Fibroblast of skin of abdomen (primary cell): ENCODE measurements around the gene MYL11. TPM values are rescaled to one million over a fixed set of nuclear protein-coding genes. Genes with fewer than 3 reads are reported as not detected.
"Not testable (repeated sequence)": the region's sequence is repeated elsewhere in the genome, so short reads cannot be mapped to it uniquely, and the experiment has no call there.

Experiments used
- DNase-seq: peaks from one replicate; pipeline ENCODE4 v3.0.0-alpha.2; 2013
- polyA plus RNA-seq, 2 experiments: library from polyadenylated mRNA; unstranded; fragments of 120-200 nt; gene quantifications; one replicate each; pipeline ENCODE4 v1.2.1, GENCODE V29; 2013; ENCODE audit not compliant: insufficient read length in 2 of 2

The MYL11 gene, protein sequence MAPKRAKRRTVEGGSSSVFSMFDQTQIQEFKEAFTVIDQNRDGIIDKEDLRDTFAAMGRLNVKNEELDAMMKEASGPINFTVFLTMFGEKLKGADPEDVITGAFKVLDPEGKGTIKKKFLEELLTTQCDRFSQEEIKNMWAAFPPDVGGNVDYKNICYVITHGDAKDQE
- polyA plus RNA-seq (2013, experiment 1 of 2; ENCODE audit: insufficient read length) = 16.4 TPM
- 18.4 TPM for polyA plus RNA-seq (2013, experiment 2 of 2; ENCODE audit: insufficient read length)

DNA sequence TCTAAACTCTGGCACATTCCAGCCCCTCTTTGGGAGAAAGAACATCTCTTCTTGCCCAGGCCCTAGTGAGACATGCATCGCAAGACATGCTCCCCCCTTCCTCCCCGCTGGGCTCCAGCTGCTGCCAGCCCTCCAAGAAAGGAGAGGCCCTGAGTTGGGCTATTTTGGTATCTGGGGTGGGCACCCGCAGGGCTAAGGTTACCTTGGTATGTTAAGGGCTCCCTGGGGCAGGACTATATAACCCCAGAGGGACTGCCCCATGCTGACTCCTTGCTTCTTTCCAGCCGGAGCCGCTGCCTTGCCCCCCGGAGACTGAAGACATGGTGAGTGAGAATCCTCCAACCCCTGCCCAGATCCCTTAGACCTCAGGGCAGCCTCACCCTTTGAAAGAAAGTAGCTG lies at the start of gene MYL11:
TSS of gene MYL11 (plus strand) at position 265 of the 400 bp plus-strand sequence. CDS start at position 321, 56 bp downstream.
- DNase-seq = no peak

DNA sequence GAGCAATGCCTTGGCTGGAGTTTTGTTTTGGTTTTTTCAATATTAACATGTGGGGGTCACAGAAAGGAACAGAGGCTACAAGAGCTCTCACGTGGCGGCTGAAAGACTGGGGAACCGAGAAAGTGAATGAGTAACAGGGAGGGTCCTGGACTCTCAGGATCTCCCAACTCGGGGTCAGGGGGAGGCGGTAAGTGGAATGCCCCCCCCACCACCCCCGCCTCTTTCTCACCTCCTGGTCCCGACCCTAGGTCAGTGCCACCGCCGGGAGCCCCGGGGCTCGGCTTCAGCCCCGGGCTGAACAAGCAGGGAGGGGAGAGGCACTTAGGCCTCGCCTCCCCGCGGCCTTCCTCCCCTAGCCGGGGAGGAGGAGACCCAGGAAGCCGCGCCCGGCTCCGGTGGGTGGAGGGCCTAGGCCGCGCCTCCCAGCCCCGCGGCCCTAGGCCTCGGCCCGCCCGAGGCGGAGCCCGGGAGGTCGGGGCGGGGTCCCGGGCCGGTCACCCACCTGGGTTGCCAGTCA lies 40.1 kb upstream of the MYL11 start:
- peak; percentile 76 for DNase-seq

DNA sequence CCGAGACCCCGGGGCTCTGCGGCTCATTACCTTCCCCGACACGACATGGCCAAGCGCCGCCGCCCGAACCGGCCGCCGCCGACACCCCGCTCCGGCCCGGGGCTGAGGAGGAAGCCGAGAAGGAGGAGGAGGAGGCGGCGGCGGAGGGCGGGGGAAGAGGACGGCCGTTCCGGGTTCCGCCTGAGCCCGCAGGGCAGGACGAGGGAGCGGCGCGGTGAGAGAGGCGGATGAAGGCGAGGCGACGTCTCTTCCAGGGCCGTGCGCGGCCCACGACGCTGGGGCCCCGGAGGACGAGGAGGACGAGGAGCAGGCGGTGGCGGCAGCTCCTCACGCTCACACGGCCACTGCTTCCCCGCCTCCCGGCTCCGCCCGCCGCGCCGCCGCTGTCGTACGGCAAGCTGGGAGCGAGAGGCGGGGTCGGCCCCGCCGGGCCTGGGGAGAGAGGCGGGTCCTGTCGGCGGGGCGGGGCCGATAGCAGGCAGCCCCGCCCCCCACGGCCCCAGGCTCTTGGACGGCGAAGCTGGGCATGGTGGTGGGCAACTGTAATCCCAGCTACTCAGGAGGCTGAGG lies 39.5 kb upstream of the MYL11 start:
- DNase-seq = peak; percentile 78

DNA sequence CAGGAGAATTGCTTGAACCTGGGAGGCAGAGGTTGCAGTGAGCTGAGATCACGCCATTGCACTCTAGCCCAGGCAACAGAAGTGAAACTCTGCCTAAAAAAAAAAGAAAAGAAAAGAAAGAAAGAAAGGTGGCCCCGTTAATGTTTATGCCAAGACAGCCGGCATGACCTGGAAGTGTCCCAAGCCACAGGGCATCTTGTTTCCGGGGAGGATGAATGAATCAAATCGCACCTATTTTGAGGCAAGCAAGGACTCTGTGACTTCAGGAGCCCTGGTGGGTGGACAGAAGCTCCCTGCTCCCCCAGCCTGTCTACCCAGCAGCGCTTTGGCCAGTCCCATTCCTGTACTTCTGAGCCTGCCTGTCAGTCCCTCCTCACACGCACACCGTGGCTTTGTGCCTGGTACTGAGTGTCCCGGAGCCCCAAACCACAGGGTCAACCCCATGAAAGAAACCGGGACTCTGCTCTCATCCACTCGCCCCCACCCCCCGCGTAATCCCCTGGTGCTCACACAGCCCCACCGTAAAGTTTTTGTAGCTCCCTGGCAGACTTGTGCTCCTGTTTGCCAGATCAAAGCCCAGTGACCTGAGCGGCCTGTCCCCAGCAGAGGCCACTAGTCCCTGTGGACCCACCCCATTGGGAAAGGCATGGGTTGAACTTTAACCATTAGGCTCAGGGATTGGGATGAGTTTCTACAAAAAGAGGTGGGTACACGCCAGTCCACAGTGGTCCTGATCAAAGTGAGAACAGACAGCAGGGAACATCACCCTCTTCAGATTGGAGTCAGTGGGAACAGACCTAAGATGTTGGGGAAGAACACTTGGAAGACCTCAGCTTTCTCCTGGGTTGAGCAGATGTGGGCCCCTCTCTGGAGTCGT lies 38.8 kb upstream of the MYL11 start:
- DNase-seq = no peak

DNA sequence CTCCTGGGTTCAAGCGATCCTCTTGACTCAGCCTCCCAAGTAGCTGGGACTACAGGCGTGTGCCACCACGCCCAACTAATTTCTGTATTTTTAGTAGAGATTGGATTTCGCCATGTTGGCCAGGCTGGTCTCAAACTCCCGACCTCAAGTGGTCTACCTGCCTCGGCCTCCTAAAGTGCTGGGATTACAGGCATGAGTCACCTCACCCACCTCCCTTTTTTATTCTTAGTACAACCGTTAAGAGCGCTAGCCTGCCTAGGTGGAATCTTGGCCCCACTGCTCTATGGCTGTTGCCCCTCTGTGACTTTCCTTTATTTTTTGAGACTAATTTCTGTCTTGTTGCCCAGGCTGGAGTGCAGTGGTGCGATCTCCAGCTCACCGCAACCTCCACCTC lies 36.6 kb upstream of the MYL11 start:
- DNase-seq = not testable (repeated sequence)

DNA sequence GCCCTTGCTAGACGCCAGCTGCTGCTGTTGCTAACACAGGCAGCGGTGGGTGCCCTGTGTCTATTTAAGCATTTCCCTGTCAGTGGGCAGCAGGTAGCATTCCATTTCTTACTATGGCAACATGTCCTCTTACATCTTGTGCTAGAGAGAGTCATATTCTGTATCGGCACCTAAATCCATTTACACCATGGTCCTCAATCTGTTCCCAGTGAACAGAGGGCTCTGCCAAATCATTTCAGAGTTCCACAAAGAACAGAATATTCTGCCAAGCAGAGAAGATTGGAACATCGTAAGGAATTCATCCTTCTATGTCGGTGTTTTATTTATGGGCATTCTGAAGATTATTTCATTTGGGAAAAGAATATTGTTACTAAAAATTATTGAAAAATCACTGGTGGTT lies 35.9 kb upstream of the MYL11 start:
- not testable (repeated sequence) for DNase-seq

DNA sequence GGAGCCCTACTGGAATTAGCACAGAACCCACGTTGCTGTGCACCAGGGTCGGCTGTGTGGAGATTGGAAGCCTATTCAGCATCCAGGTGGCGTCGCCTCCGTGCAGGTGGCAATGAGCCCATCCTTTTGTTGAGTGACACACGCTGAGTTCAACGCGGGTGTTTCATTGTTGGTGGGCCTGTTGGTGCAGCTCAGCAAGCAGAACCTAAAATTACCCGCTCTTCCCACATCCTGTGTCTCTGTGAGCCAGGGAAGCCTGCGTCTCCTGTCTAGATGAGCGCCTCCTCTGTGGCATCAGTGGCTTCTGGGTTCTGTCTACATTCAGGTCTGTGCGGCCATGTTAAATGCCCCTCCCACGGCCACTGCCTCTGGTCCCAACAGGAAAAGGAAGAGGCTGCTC lies 34.0 kb upstream of the MYL11 start:
- DNase-seq = no peak

DNA sequence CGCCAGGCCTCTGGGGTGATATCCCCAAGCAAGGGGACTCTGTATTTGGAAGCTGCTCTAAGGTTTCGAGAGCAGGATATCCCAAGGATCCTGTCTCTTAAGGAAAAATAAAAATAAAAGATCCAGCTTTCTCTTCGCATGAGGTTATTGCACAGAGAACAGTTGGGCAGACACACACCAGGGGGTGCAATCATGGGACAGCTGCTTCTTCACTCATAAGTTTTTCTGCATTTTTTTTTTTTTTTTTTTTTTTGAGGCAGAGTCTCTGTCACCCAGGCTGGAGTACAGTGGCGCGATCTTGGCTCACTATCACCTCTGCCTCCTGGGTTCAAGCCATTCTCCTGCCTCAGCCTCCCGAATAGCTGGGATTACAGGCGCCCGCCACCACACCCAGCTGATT lies 32.6 kb upstream of the MYL11 start:
- DNase-seq = not testable (repeated sequence)

DNA sequence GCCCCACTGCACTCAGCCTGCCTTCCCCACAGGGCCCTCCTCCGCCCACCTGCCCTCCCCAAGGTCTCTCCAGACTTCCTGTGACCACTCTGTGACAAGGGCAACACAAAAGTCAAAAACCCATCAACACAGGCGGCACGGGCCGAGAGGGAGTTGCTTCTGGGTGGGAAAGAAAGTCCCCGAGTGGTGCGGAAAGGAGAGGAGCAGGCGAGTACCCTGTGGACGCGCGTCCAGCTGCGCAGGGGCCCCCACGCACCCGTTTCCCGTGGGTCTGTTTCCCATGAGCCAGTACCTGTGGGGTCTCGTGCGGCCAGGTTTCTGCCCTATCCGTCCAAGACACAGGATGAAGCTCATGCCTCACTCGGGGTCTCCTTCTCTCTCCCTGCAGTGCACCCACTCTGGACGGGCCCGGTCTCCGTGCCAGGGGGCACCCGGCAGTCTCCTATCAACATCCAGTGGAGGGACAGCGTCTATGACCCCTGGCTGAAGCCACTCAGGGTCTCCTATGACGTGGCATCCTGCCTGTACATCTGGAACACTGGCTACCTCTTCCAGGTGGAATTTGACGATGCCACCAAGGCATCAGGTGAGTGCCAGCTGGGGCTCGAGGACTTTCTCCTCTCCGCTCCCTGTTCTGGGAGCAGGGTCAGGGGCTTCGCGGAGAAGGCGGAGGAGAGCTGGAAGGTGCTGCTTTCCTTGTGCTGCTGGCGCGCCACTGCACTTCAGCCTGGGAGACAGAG lies 31.7 kb upstream of the MYL11 start:
- no peak for DNase-seq

DNA sequence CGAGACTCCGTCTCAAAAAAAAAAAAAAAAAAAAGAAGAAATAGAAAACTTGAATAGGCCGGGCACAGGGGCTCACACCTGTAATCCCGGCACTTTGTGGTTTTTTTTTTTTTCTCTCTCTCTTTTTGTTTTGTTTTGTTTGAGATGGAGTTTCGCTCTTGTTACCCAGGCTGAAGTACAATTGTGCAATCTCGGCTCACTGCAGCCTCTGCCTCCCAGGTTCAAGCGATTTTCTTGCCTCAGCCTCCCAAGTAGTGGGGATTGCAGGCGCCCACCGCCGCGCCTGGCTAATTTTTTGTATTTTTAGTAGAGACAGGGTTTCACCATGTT lies 31.1 kb upstream of the MYL11 start:
- not testable (repeated sequence) for DNase-seq

DNA sequence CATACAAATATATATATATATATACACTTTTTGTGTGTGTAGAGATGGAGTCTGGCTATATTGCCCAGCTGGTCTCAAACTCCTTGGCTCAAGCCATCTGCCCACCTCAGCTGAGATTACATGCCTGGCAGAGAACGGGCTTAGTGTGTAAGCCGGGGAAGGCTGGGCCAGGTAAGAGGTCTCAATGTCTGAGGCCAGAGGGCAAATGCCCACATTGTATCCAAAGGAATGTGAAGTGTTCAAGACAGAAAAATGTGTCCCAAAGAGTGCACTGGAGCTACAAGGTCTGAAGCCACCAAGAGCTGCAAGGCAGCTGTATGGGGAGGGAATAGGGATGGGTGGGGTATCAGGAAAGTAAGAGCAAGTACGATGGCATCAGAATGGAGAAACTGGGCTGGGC lies 28.3 kb upstream of the MYL11 start:
- no peak for DNase-seq

DNA sequence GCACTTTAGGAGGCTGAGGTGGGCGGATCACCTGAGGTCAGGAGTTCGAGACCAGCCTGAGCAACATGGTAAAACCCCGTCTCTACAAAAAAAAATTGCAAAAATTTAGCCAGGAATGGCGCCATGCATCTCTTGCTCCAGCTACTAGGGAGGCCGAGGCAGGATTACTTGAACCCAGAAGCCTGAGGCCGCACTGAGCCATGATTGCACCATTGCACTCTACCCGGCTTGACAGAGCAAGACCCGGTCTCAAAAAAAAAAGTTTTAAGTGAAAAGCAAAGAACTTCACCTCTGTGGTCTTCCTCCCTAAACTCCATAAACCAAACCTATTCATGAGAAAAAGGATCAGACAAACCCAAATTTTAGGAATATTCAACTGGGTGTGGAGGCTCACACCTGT lies 26.5 kb upstream of the MYL11 start:
- no peak for DNase-seq

DNA sequence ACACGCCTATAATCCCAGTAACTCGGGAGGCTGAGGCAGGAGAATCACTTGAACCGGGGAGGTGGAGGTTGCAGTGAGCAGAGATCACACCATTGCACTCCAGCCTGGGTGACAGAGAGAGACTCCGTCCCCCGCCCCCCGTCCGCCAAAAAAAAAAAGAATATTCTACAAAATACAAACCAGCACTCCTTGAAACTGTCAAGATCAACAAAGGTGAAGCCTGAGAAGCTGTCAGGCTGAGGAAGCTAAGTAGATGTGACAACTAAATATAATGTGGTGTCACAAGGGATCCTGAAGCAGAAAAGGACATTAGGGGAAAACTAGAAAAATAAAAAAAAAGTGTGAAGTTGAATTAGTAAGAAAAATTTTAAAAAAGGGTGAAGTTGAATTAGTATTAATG lies 25.7 kb upstream of the MYL11 start:
- no peak for DNase-seq

DNA sequence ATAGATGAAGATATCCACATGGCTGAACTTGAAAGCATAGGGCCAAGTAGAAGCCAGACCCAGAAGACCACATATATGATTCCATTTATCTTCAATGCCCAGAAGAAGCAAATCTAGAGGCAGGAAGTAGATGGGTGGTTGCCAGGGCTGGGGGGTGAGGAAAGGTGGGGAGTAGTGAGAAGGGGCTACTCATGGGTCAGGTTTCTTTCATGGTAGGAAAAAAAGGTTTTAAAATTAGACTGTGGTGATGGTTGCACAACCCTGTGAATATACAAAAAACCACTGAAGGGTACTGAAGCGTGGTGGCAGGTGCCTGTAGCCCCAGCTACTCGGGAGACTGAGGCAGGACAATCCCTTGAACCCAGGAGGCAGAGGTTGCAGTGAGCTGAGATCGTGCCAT lies 24.9 kb upstream of the MYL11 start:
- no peak for DNase-seq

DNA sequence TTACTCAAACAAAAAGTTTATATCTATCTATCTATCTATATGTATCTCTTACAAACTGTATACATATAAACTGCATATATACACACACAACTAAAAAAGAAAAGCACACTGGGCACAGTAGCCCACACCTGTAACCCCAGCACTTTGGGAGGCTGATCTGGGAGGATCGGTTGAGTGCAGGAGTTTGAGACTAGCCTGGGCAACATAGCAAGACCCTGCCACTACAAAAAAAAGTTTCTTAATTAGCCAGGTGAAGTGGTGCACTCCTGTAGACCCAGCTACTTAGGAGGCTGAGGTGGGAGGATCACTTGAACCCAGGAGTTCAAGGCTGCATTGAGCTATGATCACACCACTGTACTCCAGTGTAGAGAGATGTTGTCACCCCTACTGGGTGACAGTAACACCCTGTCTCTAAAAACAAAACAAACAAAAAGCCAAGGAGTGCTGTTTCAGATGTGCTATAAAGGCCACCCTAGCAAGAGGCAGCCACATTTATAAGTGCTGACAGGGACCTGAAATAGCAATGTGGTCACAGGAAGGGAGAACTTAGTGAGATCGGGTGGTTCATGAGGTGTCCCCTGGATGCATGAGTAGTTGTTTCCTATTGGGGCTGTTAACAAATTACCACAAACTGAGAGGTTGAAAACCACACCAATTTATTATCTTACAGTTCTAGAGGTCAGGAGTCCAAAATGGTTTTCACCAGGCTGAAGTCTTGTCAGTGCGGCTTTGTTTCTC lies 24.3 kb upstream of the MYL11 start:
- no peak for DNase-seq

DNA sequence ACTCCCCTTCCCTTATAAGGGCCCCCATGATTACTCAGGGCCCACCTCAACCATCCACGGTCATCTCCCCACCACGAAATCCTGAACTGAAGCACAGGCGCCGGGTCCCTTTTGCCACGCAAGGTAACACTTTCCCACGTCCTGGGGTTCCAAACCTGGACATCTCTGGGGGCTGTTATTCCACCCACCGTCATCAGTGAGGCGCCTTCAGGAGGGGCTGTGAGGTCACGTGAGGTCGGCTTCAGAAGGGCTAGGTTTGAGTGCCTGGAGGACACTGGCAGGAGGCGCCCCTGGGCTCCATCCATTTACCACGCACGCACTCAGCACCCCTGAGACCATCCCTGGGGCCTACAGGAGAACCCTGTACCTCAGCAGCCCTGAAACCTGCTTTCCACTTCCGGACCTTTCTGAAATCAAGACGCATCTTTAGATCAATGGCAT lies 23.6 kb upstream of the MYL11 start:
- DNase-seq = no peak

DNA sequence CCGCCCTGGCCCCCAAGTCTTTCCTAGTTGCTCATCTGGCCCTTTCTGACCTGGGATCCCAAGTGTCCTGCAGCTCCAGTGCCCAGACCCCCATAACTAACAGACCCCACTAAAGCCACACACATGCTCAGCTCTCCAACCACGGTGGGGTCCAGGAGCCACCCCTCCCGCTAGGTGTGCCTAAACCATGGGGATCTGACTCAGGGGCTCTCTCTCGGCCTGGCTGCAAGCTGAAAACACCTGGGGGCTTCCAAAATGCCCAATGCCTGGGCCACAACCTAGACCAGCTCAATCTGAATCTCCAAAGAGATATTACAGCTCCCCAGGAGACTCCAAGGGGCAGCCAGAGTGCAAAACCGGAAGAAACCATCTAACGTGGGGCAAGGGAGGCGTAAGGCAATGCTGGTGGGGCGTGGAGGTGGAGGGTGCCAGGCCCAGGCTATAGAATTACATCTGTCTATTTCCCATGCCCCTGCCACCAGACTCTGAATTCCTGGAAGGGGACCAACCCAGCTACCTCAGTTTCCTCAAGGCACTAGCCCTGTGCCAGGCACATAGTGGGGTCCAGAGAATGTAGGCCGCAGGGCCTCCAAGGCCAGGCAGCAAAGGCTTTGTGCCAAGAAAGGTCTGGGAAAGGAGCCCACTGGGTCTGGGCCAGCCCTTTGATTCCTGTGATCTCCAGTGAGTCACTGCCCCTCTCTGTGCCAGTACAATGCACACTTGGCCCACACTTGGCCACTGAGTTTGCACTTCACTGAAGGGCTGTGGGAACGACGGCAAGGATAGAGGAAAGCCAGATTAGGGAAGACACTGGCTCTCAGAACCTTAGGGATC lies 22.8 kb upstream of the MYL11 start:
- DNase-seq = peak; percentile 58

DNA sequence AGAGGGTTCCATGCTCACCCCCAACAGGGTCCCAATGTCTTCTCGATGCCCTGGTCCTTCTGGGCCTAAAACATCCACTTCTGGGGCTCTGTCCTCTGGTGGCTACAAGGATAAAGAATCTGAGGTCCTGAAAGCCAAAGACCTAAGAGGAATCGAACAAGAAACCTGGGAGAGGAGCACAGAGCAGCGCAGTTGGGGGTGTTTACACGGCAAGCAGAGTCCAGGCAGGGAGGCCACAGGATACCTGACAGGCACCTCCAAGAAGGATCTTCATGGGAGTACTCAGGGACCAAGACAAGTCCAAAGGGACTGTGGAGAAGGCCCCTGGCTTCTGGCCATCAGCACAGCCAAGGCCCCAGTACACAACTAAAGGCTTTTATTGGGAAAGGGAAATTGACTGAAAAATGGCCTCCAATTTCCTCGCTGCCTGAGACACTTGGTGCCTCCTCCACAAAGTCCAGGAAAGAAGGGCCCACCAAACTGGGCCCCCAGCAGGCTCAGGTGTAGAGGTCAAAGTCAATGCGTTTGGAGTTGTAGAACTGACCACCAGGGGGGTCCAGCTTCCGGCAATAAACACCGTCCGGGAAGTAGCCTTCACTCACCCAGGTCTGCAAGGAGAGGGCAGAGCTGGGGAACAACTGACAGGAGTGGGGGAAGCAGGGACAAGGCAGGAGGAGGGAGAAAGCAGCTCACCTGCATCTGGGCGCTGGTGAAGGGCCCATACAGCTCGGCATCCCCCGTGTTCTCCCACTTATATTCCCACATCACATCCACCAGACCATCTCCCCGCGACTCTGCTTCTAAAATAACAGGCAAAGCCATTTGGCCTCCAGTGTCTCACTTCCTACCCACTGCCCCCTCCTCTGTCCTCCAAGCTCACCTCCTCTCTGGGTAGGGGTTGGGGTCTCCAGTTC lies 21.9 kb upstream of the MYL11 start:
- no peak for DNase-seq

DNA sequence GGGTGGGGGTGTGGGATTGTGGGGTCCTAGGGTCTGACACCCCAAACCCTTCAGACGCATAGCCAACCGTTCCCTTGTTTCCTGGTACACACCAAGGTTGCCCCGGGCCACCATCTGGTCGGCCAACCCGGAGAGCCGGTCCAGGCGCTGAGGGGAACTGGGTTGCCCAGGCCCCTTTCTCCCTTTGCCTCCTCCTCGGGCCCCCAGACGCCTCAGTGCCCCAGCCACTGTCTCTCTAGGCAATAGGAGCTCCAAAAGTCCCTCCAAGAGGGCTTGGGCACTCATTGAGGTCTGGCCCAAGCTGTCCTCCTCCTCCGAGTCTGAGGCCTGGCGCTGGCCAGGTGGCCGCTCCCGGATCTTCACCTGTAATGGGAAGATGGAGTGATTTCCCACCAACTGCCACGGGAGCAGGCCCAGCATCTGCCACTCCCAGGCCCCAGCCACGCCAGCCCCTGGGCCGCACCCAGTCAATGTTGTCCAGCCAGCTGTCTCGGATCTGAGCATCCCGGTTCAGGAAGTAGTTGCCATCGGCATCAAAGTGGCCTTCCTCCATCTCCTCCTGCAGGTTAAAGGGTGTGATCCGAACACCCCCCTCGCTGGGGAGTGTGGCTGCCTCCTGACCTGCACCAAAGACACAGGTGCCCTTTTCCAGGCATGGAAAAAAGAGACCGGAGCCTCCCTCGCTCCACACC lies 21.0 kb upstream of the MYL11 start:
- DNase-seq = no peak
